Ureter (tissue), 1 donor: Measurements from ENCODE around the gene SUGCT. TPM values are rescaled to one million over a fixed set of nuclear protein-coding genes. Genes with fewer than 3 reads are reported as not detected.

Source experiments
- DNase-seq: peaks from one replicate; pipeline ENCODE4 v3.0.0-alpha.2; 2020; ENCODE audit warnings: low spot score
- total RNA-seq: library from RNA; stranded (reverse); gene quantifications from one replicate; pipeline ENCODE4 v1.2.4, GENCODE V29; 2023
- donor health status: DM: yes; HTN: yes; CAD: no.

SUGCT gene
- total RNA-seq, 1 donor from 2014 or later, result 3.1 TPM

GRCh38 chr7:40720416-40720815, 585.6 kb downstream of the SUGCT start:
- no peak for DNase-seq

DNA sequence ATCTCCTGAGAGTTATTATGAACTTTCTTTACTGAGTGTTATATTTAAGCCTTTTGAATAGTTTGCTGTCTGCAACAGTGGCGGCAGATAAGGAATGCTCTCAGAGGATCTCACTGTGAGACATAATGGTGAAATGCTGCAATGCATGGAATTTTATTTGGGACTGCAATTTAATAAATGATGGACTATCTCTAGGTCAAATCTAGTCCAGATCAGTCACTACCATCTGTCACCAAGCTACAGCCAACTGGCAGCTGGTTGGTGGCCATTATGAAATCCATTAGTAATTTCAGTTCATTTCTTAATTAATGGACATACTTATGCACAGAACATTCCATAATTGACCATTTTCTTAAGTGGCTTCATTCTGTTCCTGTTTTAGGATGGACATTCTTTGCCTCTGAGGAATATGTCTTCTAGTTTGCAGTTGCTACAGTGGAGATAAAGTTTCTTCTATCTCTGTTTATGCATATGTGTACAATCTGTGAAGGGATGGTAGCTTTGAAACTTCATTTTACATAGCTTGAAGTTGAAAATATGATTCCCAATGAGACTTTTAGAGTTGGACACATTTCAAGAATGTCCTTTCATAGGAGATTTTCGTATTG, 586.6 kb downstream of the SUGCT start:
- no peak for DNase-seq

GRCh38 chr7:40722242-40722641, 587.4 kb downstream of the SUGCT start:
- no peak for DNase-seq

- no peak for DNase-seq
These were observed 589.0 kb downstream of the SUGCT start for GRCh38 chr7:40723829-40724228.

- DNase-seq, result no peak
These were observed 591.8 kb downstream of the SUGCT start for GRCh38 chr7:40726559-40726958.

- DNase-seq, result no peak
These were observed 598.3 kb downstream of the SUGCT start for GRCh38 chr7:40733114-40733513.

DNA sequence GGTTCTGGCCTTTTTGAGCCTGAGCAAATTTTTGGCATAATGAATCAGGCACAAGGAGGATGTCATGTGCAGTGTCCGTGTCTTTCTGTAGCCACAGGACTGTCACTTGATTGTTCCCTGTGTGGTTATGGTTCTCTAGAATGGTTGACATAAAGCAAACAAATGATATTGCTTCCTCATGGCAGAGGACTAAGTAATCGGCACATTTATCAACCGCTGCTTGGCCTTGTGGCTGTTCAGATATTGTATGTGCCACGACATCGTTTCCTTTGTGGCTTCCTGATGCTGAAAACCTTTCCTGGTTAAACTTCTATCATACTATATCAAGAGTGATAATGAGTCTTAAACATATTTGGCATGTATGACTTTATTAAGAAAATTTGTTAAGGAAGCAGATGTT, 598.8 kb downstream of the SUGCT start:
- no peak for DNase-seq

DNA sequence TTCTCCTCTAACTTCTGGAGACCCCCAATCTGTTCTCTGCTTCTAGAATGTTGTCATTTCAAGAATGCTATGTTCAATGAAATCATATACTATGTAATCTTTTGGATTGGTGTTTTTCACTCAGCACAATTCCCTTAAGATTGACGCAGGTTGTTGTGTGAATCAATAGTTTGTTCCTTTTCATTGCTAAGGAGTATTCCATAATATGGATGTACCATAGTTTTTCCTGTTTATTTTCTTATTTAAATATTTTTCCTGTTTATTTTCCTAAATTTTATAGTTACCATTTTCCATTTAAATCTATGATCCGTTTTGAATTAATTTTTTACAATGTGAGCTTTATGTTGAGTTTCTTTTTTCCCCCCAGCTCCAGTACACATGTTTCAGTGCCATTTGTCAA, 604.5 kb downstream of the SUGCT start:
- no peak for DNase-seq

GRCh38 chr7:40742270-40742669, 607.5 kb downstream of the SUGCT start:
- DNase-seq, result no peak

DNA sequence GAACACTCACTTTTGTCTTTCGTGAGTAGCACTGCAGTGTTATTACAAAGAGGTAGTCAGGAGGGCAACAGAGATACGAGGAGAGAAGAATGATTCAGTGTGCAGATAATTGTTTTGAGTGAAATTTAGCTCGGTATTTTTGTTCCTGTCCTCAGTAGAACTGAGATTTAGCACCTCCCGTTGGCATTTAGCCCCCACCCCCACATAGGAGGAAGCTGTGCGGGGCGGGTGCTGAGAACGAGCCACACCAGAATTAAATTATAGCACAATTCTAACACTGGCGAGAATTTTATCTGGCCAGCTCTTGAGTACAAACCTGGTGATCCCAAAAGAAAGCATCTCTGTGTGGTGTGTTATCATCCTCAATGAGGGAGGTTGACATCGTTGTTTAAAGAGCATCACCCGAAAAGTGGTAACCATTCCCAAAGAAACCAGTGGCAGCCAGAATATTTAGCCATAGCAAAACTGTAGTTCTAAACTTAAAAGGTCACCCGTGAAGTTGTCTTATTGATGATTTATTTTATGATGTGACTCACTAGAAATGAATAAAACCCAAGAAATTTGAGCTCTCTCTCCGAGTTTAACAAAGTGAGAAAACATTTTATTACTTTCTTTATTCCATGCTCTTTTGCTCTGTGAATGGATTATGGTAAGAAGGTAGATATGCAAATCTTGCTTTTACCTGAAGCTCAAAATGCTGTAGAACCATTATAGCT, 612.2 kb downstream of the SUGCT start:
- DNase-seq, result no peak

GRCh38 chr7:40747856-40748255, 613.1 kb downstream of the SUGCT start:
- DNase-seq, result no peak

GRCh38 chr7:40749877-40750276, 615.1 kb downstream of the SUGCT start:
- DNase-seq, result no peak

DNA sequence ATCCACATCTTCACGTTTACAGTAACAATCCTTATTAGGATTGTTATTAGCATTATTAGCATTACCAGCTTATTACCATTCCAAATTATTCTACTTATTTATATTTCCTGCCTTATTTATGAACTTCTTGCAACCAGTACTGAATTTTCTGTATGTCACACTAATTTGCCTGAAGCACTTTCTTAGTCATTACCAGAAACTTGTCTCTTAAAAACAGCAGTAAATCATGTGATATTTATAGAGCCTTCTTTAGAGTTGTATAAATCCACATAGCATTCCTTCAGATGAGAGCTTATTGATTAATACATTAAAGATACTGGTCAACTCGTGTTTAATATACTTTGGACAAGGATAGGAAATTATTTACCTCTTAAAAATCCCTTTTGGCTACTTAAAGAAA, 618.6 kb downstream of the SUGCT start:
- DNase-seq, result no peak

- DNase-seq, result no peak
These were observed 620.6 kb downstream of the SUGCT start for GRCh38 chr7:40755438-40755837.

DNA sequence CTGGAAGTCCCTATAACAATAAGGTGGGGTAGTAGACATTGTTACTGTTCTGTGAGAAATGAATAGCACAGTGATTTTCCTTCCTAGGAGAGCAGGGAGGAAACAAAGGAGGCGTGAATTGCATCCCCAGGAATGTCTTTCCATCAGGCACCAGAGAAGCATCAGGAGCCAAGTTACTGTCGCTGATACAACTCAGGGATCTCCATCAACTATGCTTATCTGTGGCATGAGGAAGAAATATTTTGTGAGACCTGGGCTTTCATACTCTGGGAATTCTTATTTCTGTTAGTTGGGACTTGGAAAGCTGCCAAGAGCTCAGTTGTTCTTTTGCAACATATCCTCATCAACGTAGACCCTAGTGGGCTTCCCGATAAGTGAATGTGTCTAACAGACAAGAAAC, 622.3 kb downstream of the SUGCT start:
- DNase-seq, result no peak

DNA sequence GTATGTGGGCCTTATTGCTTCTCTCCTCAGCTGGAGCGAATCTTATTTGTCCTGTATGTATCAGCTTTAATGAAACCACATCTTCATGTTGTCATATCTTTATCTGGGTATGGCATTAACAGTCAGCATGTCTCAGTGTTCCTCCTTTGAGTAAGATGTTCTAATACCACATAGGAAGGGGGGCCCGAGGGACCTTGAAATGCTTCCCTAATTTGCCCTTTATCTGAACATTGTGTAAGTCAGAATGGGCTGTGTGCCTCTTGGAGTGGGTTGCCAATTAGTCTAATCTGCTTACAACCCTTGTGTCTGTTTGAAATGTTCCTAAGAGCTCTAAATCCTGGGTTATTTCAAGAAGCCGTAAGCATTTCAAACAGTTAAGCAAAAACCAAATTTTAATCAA, 623.8 kb downstream of the SUGCT start:
- no peak for DNase-seq

- no peak for DNase-seq
These were observed 625.6 kb downstream of the SUGCT start for GRCh38 chr7:40760293-40760964.

GRCh38 chr7:40760987-40761386, 626.2 kb downstream of the SUGCT start:
- no peak for DNase-seq

GRCh38 chr7:40761762-40762560, 627.2 kb downstream of the SUGCT start:
- no peak for DNase-seq

DNA sequence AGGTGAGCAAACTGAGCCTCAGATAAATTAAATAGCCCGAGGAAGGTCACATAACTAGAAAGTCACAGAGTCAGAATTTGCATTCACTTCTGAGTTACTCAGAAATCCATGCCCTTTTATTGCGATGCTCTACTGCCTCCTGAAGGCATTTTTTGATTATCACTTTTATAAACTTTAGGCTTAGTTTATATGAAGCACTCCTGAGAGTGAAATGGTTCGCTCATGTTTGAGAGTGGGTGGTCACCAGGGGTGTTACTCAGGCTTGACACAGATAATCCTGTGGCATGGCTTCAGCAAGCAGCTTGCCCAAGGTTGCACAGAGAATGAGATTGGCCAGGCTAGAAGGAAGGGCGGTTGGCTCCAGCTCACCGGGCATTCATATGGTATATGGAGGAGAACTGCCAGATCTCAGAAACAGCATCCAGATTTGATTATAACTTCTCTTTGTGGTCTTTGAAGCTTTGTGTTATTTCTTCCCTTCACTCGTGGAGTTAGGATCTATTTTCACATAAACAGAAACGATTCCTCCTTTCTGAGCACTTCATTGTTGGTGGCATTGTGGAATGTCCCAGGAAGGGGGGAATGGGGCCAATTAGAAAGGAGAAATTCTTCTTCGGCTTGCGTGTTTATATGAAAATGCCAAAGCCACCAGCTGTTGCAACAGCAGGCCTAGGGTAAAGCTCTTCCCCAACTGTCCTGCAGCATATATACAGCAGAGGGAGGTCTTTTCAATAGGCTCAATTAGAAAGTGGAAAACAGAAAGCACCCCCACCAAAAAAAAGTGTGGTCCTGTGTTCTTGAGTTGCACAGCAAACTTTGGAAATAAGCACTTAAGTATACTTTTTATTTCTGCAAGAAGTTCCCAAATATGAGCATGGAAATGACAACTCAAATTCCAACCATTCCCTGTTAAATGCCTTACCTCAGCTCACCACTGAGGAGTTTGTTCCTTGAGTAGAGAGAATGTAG, 628.8 kb downstream of the SUGCT start:
- no peak for DNase-seq

DNA sequence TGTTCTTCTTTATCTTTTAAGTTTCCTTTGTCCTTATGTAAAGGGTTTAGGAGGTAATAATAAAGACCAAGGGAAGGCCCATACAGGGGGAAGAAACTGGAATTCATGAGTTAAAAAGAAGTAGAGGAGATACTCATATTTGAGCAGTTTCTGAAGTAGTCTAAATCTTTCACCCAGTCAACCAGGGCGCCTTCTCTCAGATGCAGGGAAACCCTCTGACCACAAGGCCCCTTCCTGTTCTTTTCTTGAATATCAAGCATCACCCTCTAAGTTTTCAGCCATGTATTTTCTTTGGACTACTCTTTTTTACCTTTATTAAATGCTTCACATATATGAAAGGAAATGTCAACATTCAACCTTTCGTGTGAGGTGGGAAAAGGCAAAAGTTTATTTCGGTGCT, 630.8 kb downstream of the SUGCT start:
- DNase-seq, result no peak
